Pancreas (tissue), 10 donors: ENCODE results near the gene LEAP2. TPM values are rescaled to one million over a fixed set of nuclear protein-coding genes. Genes with fewer than 3 reads are reported as not detected.

ENCODE experiments used
- ATAC-seq, 4 donors: fragments of 200-7000 bp; cut with Tn5 transposase; one replicate each; pipeline versions ENCODE4 v1.8.0 to v1.9.1; 2020; ENCODE audit warnings: mild to moderate bottlenecking in 4 of 4, moderate library complexity in 4 of 4
- DNase-seq, 6 donors: peaks; one replicate each; pipeline ENCODE4 v3.0.0-alpha.2; 2020
- FAIRE-seq: peaks from 2 replicates; lab custom pipeline; 2012; peaks lifted over from hg19 to GRCh38; lab: Jason Lieb, UNC
- H3K27ac ChIP-seq, 4 donors: fragments of 200-600 bp; sonication (generic); 1 replicate in 3 of 4; 2 replicates in 1 of 4; pipeline versions ENCODE4 v1.5.0 to v1.8.0; 2020
- H3K27me3 ChIP-seq, 4 donors: fragments of 200-600 bp; one replicate each; pipeline ENCODE4 v1.8.0; 2021
- H3K36me3 ChIP-seq, 3 donors: fragments of 200-600 bp; sonication (generic) in 1 of 3; one replicate each; pipeline versions ENCODE4 v1.5.0 to v1.8.0; 2020 to 2021
- H3K4me1 ChIP-seq, 3 donors: fragments of 200-600 bp; one replicate each; pipeline ENCODE4 v1.8.0; 2021
- H3K4me3 ChIP-seq, 4 donors: fragments of 200-600 bp; sonication (generic) in 2 of 4; one replicate each; pipeline versions ENCODE4 v1.5.0 to v1.8.0; 2020 to 2021
- H3K9me3 ChIP-seq, 4 donors: fragments of 200-600 bp; one replicate each; pipeline ENCODE4 v1.8.0; 2021
- WGBS, 2 donors: extraction: QIAGEN DNeasy Blood & Tissue Kit; methylation state at CpG; one replicate each; pipeline ENCODE4 v1.1.7; 2013; 5-methylcytosine and 5-hydroxymethylcytosine counted together
- intact Hi-C, 3 donors: fragments of 100-400 bp; cut with DNase I; formaldehyde crosslinking; loops; one replicate each; pipeline versions ENCODE4 v1.11.1 to v1.14.2; 2022
- polyA plus RNA-seq, 2 donors: library from polyadenylated mRNA; stranded (reverse); fragments of 200-250 nt; gene quantifications; one replicate each; pipeline ENCODE4 v1.2.3, GENCODE V29; 2013
- total RNA-seq, 6 donors: library from RNA; stranded (reverse); fragmentation: NEBNext Ultra II Directional in 4 of 6; extraction: Animal tissue kit (Norgen Biotek cat#: 25700) in 4 of 6; gene quantifications; one replicate each; pipeline versions ENCODE4 v1.2.1 to v1.2.4, GENCODE V29; 2021 to 2023
- TF ChIP-seq, protein P1 (sequence below), 4 donors: fragments of 200-600 bp; sonication (generic) in 3 of 4; IDR thresholded peaks; one replicate each; pipeline versions ENCODE4 v1.5.0 to v1.8.0; 2021; ENCODE audit warnings: antibody characterized with exemption in 4 of 4
- donor health status: healthy with polysubstance abuse.
- donor health status: DM: no; HTN: no; CAD: no; lungs with moderate emphysema.
- donor health status: DM: no; HTN: no; CAD: no.
- donor health status: control.
- donor health status: control.
- donor health status: Bipolar disorder and iron deficiency.
- donor health status: DM: yes; HTN: yes; CAD: no.
- donor health status: DM: no; HTN: no; CAD: no.
- donor health status: DM: no; HTN: no; CAD: no.
- donor health status: DM: yes; HTN: yes; CAD: no.

The LEAP2 gene
- total and polyA plus RNA-seq, 8 donors: 0.55 to 3.9 (median 1.4) TPM

DNA sequence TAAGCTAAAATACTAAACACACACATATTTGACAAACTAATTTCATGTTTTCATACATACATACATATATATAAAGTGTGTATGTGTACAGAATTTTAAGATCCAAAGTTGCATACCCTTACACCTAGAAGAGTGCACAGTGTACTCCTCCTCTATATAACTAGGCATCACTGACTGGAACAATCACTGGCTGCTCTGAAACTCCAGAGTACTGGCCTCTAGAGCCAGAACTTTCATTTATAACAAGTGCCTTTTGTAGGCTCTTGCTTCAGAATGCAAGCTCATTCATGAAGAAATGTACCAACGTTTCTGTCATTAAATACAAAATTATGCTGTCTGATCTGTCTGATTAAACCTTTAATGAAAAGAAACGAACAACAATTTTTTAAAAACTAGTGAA, 4.0 kb downstream of the LEAP2 start:
- no peaks in the 10 kb centered on the region for H3K27me3 ChIP-seq
- intact Hi-C loops: no loop called here
- H3K9me3 ChIP-seq: no peaks in the 10 kb centered on the region
- 46 to 60% methylated on average over 2 of the region's 2 CpGs for WGBS, 2 donors
- TF ChIP-seq, protein P1, sequence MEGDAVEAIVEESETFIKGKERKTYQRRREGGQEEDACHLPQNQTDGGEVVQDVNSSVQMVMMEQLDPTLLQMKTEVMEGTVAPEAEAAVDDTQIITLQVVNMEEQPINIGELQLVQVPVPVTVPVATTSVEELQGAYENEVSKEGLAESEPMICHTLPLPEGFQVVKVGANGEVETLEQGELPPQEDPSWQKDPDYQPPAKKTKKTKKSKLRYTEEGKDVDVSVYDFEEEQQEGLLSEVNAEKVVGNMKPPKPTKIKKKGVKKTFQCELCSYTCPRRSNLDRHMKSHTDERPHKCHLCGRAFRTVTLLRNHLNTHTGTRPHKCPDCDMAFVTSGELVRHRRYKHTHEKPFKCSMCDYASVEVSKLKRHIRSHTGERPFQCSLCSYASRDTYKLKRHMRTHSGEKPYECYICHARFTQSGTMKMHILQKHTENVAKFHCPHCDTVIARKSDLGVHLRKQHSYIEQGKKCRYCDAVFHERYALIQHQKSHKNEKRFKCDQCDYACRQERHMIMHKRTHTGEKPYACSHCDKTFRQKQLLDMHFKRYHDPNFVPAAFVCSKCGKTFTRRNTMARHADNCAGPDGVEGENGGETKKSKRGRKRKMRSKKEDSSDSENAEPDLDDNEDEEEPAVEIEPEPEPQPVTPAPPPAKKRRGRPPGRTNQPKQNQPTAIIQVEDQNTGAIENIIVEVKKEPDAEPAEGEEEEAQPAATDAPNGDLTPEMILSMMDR (IDR thresholded peaks at IDR 0.05): no peak
- H3K4me1 ChIP-seq: peaks cover 5 to 13% (median 7%) of the 10 kb centered on the region in 3 donors
- peaks cover 0 to 45% (median 5%) of the 10 kb centered on the region in 3 donors for H3K36me3 ChIP-seq
- no peak for DNase-seq
- FAIRE-seq: no peak
- no peak overlapping the region for H3K27ac ChIP-seq
- no peak for ATAC-seq
- no peak overlapping the region for H3K4me3 ChIP-seq

DNA sequence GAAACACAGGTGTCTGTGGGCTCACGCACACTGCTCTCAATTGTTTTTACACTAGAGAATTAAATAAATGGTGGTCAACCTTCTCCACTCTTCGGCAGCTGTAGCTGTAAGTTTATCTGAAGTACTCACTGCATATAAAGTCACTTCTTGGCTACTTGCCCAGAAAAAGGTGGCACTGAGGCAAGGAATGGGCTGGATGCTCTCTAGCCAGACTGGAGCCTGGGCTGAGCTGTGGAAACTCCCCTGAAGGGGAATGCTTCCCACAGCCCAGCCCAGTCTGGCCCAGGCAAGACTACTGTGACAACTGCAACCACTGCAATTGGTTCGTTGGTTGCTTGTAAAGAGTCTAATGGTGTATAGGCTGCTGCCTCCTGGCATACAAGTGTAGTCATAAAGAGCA, 4.5 kb downstream of the LEAP2 start:
- H3K36me3 ChIP-seq: peaks cover 0 to 45% (median 5%) of the 10 kb centered on the region in 3 donors
- H3K4me3 ChIP-seq: no peak overlapping the region
- H3K4me1 ChIP-seq: peaks cover 2 to 8% (median 3%) of the 10 kb centered on the region in 3 donors
- ATAC-seq (peak in 2 of 4 donors; percentile 15 to 51), DNase-seq (no peak), FAIRE-seq (no peak)
- TF ChIP-seq, protein P1 (IDR thresholded peaks at IDR 0.05): no peak
- 64 to 67% methylated on average over 3 of the region's 3 CpGs for WGBS, 2 donors
- no peaks in the 10 kb centered on the region for H3K27me3 ChIP-seq
- H3K9me3 ChIP-seq: no peaks in the 10 kb centered on the region
- intact Hi-C loops: no loop called here
- H3K27ac ChIP-seq: no peak overlapping the region

DNA sequence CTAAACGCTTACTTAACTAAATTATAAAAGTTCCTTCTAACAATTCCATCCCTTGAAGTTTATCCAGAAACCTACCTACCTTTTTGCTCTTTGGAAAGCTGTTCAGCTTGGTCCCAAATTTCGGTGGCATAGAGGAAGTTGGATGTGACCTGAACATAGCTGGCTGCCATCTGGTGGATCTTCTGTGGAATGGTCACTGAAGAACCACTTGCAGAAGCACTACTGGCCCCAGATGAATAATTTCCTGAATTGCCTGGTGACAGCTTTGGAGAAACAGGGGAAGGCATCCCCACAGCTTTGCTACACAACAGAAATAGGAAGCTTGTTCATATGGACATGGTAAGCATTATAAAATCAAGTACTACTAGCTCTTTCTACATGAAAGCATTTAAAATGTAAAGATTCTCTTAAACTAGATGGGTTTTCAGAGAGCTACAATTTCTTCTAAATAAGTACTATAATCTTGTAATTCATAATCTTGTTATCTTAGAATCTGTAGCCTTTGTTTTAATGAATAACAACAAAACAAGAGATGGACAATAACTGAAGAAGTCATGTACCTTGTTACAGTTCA, 9.9 kb downstream of the LEAP2 start:
- Histone ChIP-seq H3K9me3 (no peaks in the 10 kb centered on the region), H3K36me3 (peaks cover 0 to 66% (median 15%) of the 10 kb centered on the region in 3 donors), H3K4me3 (no peak overlapping the region), H3K27ac (no peak overlapping the region), H3K27me3 (no peaks in the 10 kb centered on the region), H3K4me1 (no peaks in the 10 kb centered on the region)
- peak; percentile 83 to 97 (median 96) for ATAC-seq
- 10 to 18% methylated on average over 2 of the region's 2 CpGs for WGBS, 2 donors
- TF ChIP-seq, protein P1 (IDR thresholded peaks at IDR 0.05): peak; percentile 8 to 56 (median 45)
- intact Hi-C loops: loop anchor here in 1 of 3 donors (10.0 kb wide), 1 partner anchor 59 kb away; no protein-coding TSS in a partner anchor
- DNase-seq: peak in 3 of 6 donors; percentile 43 to 56 (median 44)
- FAIRE-seq: peak; percentile 34

DNA sequence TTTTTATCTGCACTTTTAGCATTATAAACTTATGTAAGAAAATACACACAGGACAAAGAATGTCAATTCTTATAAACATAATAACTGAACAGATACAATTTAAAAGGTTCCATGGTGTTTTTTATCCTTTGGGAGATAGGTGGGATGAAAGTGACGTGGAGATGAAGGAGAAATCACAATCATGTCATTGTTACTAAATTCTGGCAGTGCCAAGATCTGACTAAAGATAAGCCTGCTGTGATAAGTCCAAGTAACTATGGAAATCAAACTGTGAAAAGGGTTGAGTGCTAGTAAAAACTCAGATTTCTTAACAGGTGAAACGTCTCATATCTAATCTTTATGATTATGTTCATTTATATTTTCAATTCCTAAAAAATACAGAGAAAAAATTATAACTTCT, 11.1 kb downstream of the LEAP2 start:
- TF ChIP-seq, protein P1 (IDR thresholded peaks at IDR 0.05): no peak
- no peak overlapping the region for H3K27ac ChIP-seq
- no peaks in the 10 kb centered on the region for H3K27me3 ChIP-seq
- no peaks in the 10 kb centered on the region for H3K9me3 ChIP-seq
- no peak for DNase-seq
- no peak for ATAC-seq
- intact Hi-C loops: loop anchor here in 1 of 3 donors (10.0 kb wide), 1 partner anchor 60 kb away; no protein-coding TSS in a partner anchor
- no peaks in the 10 kb centered on the region for H3K4me1 ChIP-seq
- H3K4me3 ChIP-seq: no peak overlapping the region
- H3K36me3 ChIP-seq: peaks cover 0 to 69% (median 19%) of the 10 kb centered on the region in 3 donors
- no peak for FAIRE-seq
- WGBS, 2 donors: 38 to 43% methylated on average over 2 of the region's 2 CpGs
